ENCODE measurements around the gene ATF4.

- TF ChIP-seq, protein P1, sequence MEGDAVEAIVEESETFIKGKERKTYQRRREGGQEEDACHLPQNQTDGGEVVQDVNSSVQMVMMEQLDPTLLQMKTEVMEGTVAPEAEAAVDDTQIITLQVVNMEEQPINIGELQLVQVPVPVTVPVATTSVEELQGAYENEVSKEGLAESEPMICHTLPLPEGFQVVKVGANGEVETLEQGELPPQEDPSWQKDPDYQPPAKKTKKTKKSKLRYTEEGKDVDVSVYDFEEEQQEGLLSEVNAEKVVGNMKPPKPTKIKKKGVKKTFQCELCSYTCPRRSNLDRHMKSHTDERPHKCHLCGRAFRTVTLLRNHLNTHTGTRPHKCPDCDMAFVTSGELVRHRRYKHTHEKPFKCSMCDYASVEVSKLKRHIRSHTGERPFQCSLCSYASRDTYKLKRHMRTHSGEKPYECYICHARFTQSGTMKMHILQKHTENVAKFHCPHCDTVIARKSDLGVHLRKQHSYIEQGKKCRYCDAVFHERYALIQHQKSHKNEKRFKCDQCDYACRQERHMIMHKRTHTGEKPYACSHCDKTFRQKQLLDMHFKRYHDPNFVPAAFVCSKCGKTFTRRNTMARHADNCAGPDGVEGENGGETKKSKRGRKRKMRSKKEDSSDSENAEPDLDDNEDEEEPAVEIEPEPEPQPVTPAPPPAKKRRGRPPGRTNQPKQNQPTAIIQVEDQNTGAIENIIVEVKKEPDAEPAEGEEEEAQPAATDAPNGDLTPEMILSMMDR (IDR thresholded peaks at IDR 0.05 in 2 of 3, conservative IDR thresholded peaks at IDR 0.05 in 1 of 3; ENCODE audit: borderline replicate concordance in 1 of 3, insufficient read depth in 1 of 3, low read depth in 2 of 3, low read length in 2 of 3): no peak
- TF ChIP-seq EZH2phosphoT487 (IDR thresholded peaks at IDR 0.05; ENCODE audit: borderline replicate concordance) (no peak), POLR2AphosphoS5 (IDR thresholded peaks at IDR 0.05; ENCODE audit: low read depth, low read length) (no peak), EGR1 (IDR thresholded peaks at IDR 0.05; ENCODE audit: low read depth) (no peak), POLR2A (IDR thresholded peaks at IDR 0.05; ENCODE audit: borderline replicate concordance, extremely low read depth, insufficient read depth, insufficient read length) (no peak), ZNF274 (IDR thresholded peaks at IDR 0.05; ENCODE audit: low read depth, low read length) (no peak), YY1 (IDR thresholded peaks at IDR 0.05; ENCODE audit: extremely low read depth, insufficient replicate concordance, low read depth, low read length) (no peak), ELF1 (IDR thresholded peaks at IDR 0.05; ENCODE audit: borderline replicate concordance, low read depth) (no peak)
Measured at GRCh38 chr22:39475337-39475736, 45.0 kb upstream of the ATF4 start.
